ENCODE results near the gene PIK3C3.
"Not testable (repeated sequence)": the region's sequence is repeated elsewhere in the genome, so short reads cannot be mapped to it uniquely, and the experiment has no call there.

The PIK3C3 gene

DNA sequence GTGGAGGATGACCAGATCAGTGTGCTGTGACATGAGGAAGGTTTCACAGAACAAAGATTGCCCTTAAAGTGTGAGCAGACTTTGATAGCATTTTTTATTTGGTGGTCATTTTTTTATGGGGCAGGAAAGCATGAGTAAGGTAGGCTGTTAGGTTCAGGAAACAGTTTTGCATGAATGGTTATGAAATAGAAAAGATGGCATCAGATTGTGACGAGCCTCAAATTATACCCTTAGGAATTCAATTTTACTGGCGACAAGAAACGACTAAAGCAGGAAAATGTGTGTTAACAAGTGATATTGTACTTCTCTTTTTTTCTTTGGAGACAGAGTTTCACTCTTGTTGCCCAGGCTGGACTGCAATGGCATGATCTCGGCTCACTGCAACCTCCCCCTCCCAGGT, 44.7 kb downstream of the PIK3C3 start:
- Histone ChIP-seq H3K4me1 (ENCODE audit: control insufficient read depth, insufficient read depth, low read length) (no peaks in the 10 kb centered on the region), H3K4me3 (ENCODE audit: low read length) (no peak overlapping the region), H3K36me3 (ENCODE audit: control insufficient read depth, insufficient read depth, low read length) (no peaks in the 10 kb centered on the region), H3K9me3 (ENCODE audit: control insufficient read depth, low read length) (no peaks in the 10 kb centered on the region), H3K9ac (ENCODE audit: low read length) (no peak overlapping the region), H3K27me3 (ENCODE audit: control insufficient read depth, insufficient read depth, low read length) (no peaks in the 10 kb centered on the region)

DNA sequence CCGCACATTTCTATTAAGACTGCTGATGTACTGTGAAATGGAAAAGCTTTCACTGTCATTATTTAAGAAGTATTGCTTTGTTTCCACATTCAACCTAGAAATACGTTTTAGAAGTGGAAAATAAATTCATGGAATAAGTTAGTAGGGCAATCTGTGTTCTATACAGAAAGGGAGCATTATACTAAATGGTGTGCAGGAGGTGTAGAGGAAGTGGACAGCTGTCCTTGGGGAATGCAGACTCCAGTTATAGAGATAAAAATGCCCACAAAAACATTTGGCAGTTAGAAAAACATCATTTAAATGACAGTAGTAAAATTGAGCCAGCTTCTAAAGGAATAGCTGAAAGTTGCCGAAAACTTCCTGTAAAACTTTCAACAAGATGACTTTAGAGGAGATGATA, 46.8 kb downstream of the PIK3C3 start:
- Histone ChIP-seq H3K36me3 (ENCODE audit: control insufficient read depth, insufficient read depth, low read length) (no peaks in the 10 kb centered on the region), H3K4me1 (ENCODE audit: control insufficient read depth, insufficient read depth, low read length) (no peaks in the 10 kb centered on the region), H3K4me3 (ENCODE audit: low read length) (no peak overlapping the region), H3K9ac (ENCODE audit: low read length) (no peak overlapping the region), H3K9me3 (ENCODE audit: control insufficient read depth, low read length) (no peaks in the 10 kb centered on the region), H3K27me3 (ENCODE audit: control insufficient read depth, insufficient read depth, low read length) (no peaks in the 10 kb centered on the region)

DNA sequence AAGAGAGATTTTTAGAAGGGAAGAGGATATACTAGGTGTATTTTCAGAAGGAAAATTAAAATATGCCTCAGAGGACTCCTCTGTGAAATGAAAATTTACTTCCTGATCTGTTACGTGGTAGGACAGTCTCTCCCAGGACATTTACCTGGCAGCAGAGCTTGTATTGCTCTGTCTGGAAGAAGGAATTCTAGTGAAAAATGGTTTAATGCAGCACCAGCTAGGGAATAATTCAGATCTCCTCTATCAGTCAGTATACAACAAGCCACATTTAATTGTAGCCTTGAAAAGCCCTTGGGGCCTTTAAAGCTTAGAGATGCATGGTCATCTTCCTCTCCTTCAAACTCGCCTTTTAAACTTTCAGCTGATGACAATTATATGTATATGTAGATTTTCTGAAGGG, 49.6 kb downstream of the PIK3C3 start:
- Histone ChIP-seq H3K27me3 (ENCODE audit: control insufficient read depth, insufficient read depth, low read length) (no peaks in the 10 kb centered on the region), H3K4me1 (ENCODE audit: control insufficient read depth, insufficient read depth, low read length) (no peaks in the 10 kb centered on the region), H3K36me3 (ENCODE audit: control insufficient read depth, insufficient read depth, low read length) (no peaks in the 10 kb centered on the region), H3K9me3 (ENCODE audit: control insufficient read depth, low read length) (no peaks in the 10 kb centered on the region), H3K9ac (ENCODE audit: low read length) (no peak overlapping the region), H3K4me3 (ENCODE audit: low read length) (no peak overlapping the region)

DNA sequence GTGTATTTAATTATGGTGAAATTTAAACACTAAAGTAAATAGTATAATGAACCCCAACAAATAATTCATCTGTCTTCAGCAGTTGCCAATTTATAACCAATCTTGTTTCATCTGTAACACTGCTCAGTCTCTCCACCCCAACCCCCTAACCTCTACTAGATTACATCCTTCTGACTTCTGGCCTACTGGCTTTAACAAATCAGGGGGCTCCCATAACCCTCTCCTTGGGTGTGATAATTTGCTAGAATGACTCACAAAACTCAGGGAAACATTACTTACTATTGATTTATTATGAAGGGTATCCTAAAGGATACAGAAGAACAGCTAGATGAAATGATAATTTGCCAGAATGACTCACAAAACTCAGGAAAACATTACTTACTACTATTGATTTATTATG, 50.7 kb downstream of the PIK3C3 start:
- H3K36me3 ChIP-seq (ENCODE audit: control insufficient read depth, insufficient read depth, low read length), result no peaks in the 10 kb centered on the region
- no peak overlapping the region for H3K4me3 ChIP-seq (ENCODE audit: low read length)
- no peaks in the 10 kb centered on the region for H3K27me3 ChIP-seq (ENCODE audit: control insufficient read depth, insufficient read depth, low read length)
- H3K9me3 ChIP-seq (ENCODE audit: control insufficient read depth, low read length), result no peaks in the 10 kb centered on the region
- H3K9ac ChIP-seq (ENCODE audit: low read length), result no peak overlapping the region
- no peaks in the 10 kb centered on the region for H3K4me1 ChIP-seq (ENCODE audit: control insufficient read depth, insufficient read depth, low read length)

DNA sequence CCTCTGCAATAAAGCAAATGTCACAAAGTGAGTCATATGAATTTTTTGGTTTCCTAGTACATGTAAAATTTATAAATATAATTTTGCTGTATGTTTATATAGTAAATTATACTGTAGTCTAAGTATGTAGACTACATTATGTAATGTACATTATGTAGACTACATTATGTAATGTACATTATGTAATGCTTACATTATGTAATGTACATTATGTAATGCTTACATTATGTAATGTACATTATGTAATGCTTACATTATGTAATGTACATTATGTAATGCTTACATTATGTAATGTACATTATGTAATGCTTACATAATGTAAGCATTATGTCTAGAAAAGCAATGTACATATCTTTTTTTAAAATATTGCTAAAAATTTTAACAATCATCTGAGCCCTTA, 54.4 kb downstream of the PIK3C3 start:
- not testable (repeated sequence) for H3K9ac ChIP-seq (ENCODE audit: low read length); H3K9me3 ChIP-seq (ENCODE audit: control insufficient read depth, low read length); H3K27me3 ChIP-seq (ENCODE audit: control insufficient read depth, insufficient read depth, low read length); H3K36me3 ChIP-seq (ENCODE audit: control insufficient read depth, insufficient read depth, low read length); H3K4me3 ChIP-seq (ENCODE audit: low read length); H3K4me1 ChIP-seq (ENCODE audit: control insufficient read depth, insufficient read depth, low read length)

DNA sequence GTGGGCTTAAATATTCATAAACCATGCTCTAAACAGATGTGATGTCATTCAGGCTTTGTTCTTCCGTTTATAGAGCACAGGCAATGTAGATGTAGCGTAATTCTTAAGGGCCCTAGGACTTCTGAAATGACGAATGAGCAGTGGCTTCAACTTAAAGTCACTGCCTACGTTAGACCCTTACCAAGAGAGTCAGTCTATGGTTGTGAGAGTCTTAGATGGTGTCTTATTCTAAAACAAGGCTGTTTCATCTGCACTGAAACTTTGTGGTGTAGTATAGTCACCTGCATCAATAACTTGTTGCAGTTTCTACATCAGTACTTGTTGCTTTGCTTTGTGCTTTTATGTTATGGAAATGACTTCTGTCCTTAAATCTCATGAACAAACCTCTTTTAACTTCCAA, 56.0 kb downstream of the PIK3C3 start:
- no peak overlapping the region for H3K9ac ChIP-seq (ENCODE audit: low read length)
- H3K27me3 ChIP-seq (ENCODE audit: control insufficient read depth, insufficient read depth, low read length), result no peaks in the 10 kb centered on the region
- no peaks in the 10 kb centered on the region for H3K36me3 ChIP-seq (ENCODE audit: control insufficient read depth, insufficient read depth, low read length)
- H3K9me3 ChIP-seq (ENCODE audit: control insufficient read depth, low read length), result no peaks in the 10 kb centered on the region
- H3K4me3 ChIP-seq (ENCODE audit: low read length), result no peak overlapping the region
- no peaks in the 10 kb centered on the region for H3K4me1 ChIP-seq (ENCODE audit: control insufficient read depth, insufficient read depth, low read length)

DNA sequence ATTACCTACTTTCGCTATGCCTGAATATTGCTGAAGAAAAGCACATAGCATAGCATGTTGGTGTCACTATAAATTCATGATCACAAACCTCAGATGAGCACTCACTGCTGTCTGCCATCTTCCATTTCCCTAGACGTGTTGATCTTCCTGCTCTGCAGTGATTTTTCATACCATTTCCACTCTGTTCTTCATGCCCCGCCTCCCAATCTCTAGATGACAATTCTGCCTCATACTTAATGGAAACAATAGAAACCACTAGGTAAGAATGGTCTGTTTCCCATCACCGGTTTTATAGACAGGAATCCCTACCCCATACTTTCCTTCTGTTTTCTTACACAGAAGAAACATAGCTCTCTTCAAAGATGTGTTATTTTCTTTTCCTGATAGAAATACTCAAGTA, 63.8 kb downstream of the PIK3C3 start:
- Histone ChIP-seq H3K27me3 (ENCODE audit: control insufficient read depth, insufficient read depth, low read length) (no peaks in the 10 kb centered on the region), H3K9ac (ENCODE audit: low read length) (no peak overlapping the region), H3K36me3 (ENCODE audit: control insufficient read depth, insufficient read depth, low read length) (peaks cover 3% of the 10 kb centered on the region)

DNA sequence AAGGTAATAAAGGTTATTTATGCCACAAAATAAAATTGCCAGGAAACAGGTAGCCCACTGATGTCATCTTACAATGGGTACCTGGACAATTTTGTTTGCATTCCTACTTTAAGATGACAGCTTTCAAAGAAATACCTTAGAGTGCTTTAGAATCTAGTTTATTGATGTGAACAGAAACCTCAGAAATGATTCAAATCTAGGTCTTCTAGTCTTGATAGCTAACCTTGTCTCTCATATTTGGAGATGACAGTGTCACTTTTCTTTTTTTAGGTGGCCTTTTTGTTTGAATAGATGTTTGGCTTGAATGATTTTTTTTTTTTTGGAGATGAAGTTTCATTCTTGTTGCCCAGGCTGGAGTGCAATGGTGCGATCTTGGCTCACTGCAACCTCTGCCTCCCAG, 69.1 kb downstream of the PIK3C3 start:
- H3K9ac ChIP-seq (ENCODE audit: low read length), result no peak overlapping the region
- no peaks in the 10 kb centered on the region for H3K9me3 ChIP-seq (ENCODE audit: control insufficient read depth, low read length)
- no peaks in the 10 kb centered on the region for H3K27me3 ChIP-seq (ENCODE audit: control insufficient read depth, insufficient read depth, low read length)
- no peaks in the 10 kb centered on the region for H3K36me3 ChIP-seq (ENCODE audit: control insufficient read depth, insufficient read depth, low read length)
- H3K4me1 ChIP-seq (ENCODE audit: control insufficient read depth, insufficient read depth, low read length), result no peaks in the 10 kb centered on the region
- H3K4me3 ChIP-seq (ENCODE audit: low read length), result no peak overlapping the region

More for the DNA sequence above, 63.8 kb downstream of the PIK3C3 start:
- no peaks in the 10 kb centered on the region for H3K4me1 ChIP-seq (ENCODE audit: control insufficient read depth, insufficient read depth, low read length)
- no peak overlapping the region for H3K4me3 ChIP-seq (ENCODE audit: low read length)
- no peaks in the 10 kb centered on the region for H3K9me3 ChIP-seq (ENCODE audit: control insufficient read depth, low read length)

DNA sequence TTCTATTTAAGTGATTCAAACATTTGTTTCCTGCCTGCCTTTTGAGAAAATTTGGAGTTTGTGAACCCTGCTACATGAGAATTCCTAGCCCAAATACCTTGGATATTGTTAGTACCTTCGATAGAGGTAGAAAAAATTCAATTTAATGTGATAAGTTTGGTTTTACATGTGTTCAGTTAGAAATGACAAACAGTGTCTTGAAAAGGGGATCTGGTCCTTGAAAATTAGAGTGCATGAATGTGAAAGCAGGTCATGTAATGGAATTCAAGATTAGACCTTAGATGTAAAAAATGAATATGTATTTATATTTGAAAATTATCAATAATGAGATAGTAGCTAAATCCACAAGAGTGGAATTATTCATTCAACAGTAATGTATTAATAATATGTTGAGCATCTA, 70.5 kb downstream of the PIK3C3 start:
- no peak overlapping the region for H3K4me3 ChIP-seq (ENCODE audit: low read length)
- H3K36me3 ChIP-seq (ENCODE audit: control insufficient read depth, insufficient read depth, low read length), result no peaks in the 10 kb centered on the region
- H3K9me3 ChIP-seq (ENCODE audit: control insufficient read depth, low read length), result no peaks in the 10 kb centered on the region
- H3K9ac ChIP-seq (ENCODE audit: low read length), result no peak overlapping the region
- no peaks in the 10 kb centered on the region for H3K27me3 ChIP-seq (ENCODE audit: control insufficient read depth, insufficient read depth, low read length)
- no peaks in the 10 kb centered on the region for H3K4me1 ChIP-seq (ENCODE audit: control insufficient read depth, insufficient read depth, low read length)

DNA sequence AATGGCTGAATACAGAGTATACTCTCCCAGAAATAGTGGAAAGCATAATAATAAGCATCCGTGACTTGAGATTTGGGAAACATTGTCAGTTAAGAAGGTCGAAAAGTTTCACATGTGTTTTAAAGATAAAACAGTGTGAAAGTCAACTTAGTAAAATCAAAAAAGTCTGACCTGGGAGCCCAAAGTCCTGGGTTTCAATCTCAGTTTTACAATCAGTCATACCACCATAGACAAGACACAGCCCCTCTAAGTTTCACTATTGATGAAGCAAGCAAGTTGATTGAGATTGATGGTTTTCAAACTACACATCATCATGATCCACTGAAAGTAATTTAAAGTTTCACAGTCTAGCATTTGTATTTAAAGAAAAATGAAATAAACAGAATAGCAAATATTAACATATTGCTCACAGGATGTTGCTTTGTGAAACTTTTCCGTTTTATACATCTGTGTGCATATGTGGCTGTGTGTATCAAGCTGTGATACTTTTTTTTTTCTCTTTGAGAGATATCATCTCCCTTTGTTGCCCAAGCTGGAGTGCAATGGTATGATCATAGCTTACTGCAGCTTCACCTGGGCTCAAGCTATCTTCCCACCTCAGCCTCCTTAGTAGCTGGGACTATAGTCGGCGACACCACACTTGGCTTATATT, 71.1 kb downstream of the PIK3C3 start:
- no peaks in the 10 kb centered on the region for H3K27me3 ChIP-seq (ENCODE audit: control insufficient read depth, insufficient read depth, low read length)
- no peak overlapping the region for H3K9ac ChIP-seq (ENCODE audit: low read length)
- H3K4me1 ChIP-seq (ENCODE audit: control insufficient read depth, insufficient read depth, low read length), result no peaks in the 10 kb centered on the region
- H3K4me3 ChIP-seq (ENCODE audit: low read length), result no peak overlapping the region
- no peaks in the 10 kb centered on the region for H3K36me3 ChIP-seq (ENCODE audit: control insufficient read depth, insufficient read depth, low read length)
- no peaks in the 10 kb centered on the region for H3K9me3 ChIP-seq (ENCODE audit: control insufficient read depth, low read length)

DNA sequence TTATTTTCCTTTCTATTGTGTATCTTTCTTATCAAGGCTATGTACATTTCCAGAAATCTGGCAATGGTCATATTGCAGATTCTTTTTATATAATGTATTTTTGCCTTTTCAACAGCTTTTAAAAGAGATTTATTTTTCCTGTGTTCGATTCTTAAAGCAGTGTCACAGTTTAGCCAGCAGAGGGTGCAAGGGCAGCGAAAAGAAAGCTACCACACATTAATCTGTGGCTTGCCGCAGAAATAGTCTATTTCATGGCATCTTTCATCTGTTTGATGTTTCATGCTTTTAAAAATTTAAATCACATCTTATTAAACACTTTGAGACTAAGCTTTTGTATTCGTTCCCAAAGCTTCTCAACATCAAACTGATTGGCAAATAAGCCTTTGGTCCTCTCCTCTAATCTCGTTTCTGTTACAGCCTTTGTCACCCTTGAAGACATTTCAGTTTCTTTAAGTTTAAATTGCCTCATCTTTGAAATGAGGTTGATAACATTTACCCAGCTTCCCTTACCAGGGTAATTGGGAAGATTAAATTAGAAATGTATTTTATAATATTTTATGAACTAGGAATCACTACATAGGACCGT, 73.3 kb downstream of the PIK3C3 start:
- no peak overlapping the region for H3K4me3 ChIP-seq (ENCODE audit: low read length)
- H3K4me1 ChIP-seq (ENCODE audit: control insufficient read depth, insufficient read depth, low read length), result no peaks in the 10 kb centered on the region
- no peaks in the 10 kb centered on the region for H3K9me3 ChIP-seq (ENCODE audit: control insufficient read depth, low read length)
- no peak overlapping the region for H3K9ac ChIP-seq (ENCODE audit: low read length)
- no peaks in the 10 kb centered on the region for H3K36me3 ChIP-seq (ENCODE audit: control insufficient read depth, insufficient read depth, low read length)
- H3K27me3 ChIP-seq (ENCODE audit: control insufficient read depth, insufficient read depth, low read length), result no peaks in the 10 kb centered on the region

DNA sequence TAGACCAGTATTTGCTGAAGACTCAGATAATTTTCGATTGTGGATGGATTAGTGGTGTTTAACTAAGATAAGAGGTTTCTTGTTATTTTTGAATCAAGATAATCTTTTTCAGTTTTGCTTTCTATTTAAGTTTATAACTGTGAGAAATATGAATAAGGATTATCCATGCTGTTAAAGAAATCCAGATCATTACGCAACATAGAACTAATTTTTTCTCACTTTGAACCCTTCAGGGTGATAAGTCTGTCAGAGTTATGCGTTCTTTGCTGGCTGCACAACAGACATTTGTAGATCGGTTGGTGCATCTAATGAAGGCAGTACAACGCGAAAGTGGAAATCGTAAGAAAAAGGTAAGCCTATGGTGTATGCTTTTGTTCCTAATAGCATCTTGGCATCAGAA, 74.1 kb downstream of the PIK3C3 start:
- Histone ChIP-seq H3K4me1 (ENCODE audit: control insufficient read depth, insufficient read depth, low read length) (no peaks in the 10 kb centered on the region), H3K4me3 (ENCODE audit: low read length) (no peak overlapping the region), H3K27me3 (ENCODE audit: control insufficient read depth, insufficient read depth, low read length) (no peaks in the 10 kb centered on the region), H3K9me3 (ENCODE audit: control insufficient read depth, low read length) (no peaks in the 10 kb centered on the region), H3K36me3 (ENCODE audit: control insufficient read depth, insufficient read depth, low read length) (no peaks in the 10 kb centered on the region), H3K9ac (ENCODE audit: low read length) (no peak overlapping the region)
